ENCODE results near the gene NEK10.

GRCh38 chr3:27253391-27253790, 115.8 kb downstream of the NEK10 start:
- TF ChIP-seq, protein P1, sequence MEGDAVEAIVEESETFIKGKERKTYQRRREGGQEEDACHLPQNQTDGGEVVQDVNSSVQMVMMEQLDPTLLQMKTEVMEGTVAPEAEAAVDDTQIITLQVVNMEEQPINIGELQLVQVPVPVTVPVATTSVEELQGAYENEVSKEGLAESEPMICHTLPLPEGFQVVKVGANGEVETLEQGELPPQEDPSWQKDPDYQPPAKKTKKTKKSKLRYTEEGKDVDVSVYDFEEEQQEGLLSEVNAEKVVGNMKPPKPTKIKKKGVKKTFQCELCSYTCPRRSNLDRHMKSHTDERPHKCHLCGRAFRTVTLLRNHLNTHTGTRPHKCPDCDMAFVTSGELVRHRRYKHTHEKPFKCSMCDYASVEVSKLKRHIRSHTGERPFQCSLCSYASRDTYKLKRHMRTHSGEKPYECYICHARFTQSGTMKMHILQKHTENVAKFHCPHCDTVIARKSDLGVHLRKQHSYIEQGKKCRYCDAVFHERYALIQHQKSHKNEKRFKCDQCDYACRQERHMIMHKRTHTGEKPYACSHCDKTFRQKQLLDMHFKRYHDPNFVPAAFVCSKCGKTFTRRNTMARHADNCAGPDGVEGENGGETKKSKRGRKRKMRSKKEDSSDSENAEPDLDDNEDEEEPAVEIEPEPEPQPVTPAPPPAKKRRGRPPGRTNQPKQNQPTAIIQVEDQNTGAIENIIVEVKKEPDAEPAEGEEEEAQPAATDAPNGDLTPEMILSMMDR (IDR thresholded peaks at IDR 0.05): no peak
- TF ChIP-seq POLR2AphosphoS5 (IDR thresholded peaks at IDR 0.05) (no peak), POLR2A (IDR thresholded peaks at IDR 0.05) (no peak)
